Rectal smooth muscle tissue (tissue), 1 donor: ENCODE results near the gene CIAPIN1.
"Not testable (repeated sequence)": the region's sequence is repeated elsewhere in the genome, so short reads cannot be mapped to it uniquely, and the experiment has no call there.

Experiments
- H3K27ac ChIP-seq: one replicate; pipeline ENCODE4 v1.7.0; 2013; ENCODE audit warnings: low read depth, low read length, inconsistent platforms
- H3K27me3 ChIP-seq: one replicate; pipeline ENCODE4 v1.7.0; 2013; ENCODE audit warnings: low read length; ENCODE audit not compliant: control insufficient read depth, insufficient read depth
- H3K36me3 ChIP-seq: one replicate; pipeline ENCODE4 v1.7.0; 2013; ENCODE audit warnings: low read length; ENCODE audit not compliant: control insufficient read depth, insufficient read depth
- H3K4me1 ChIP-seq: one replicate; pipeline ENCODE4 v1.7.0; 2013; ENCODE audit warnings: low read length; ENCODE audit not compliant: control insufficient read depth, insufficient read depth
- H3K4me3 ChIP-seq: one replicate; pipeline ENCODE4 v1.7.0; 2013; ENCODE audit warnings: low read length
- H3K9ac ChIP-seq: one replicate; pipeline ENCODE4 v1.7.0; 2013; ENCODE audit warnings: low read length

Gene CIAPIN1

GRCh38 chr16:57445510-57445909 is 1.7 kb downstream of the CIAPIN1 start:
- Histone ChIP-seq H3K36me3 (peaks cover 8% of the 10 kb centered on the region), H3K4me1 (peaks cover 13% of the 10 kb centered on the region), H3K27ac (no peak overlapping the region), H3K9ac (no peak overlapping the region), H3K27me3 (no peaks in the 10 kb centered on the region), H3K4me3 (no peak overlapping the region)

GRCh38 chr16:57444711-57445110 is 2.5 kb downstream of the CIAPIN1 start:
- Histone ChIP-seq H3K4me3 (no peak overlapping the region), H3K27me3 (no peaks in the 10 kb centered on the region), H3K27ac (no peak overlapping the region), H3K9ac (no peak overlapping the region), H3K36me3 (peaks cover 9% of the 10 kb centered on the region), H3K4me1 (peaks cover 13% of the 10 kb centered on the region)

GRCh38 chr16:57440551-57440950 is 6.6 kb downstream of the CIAPIN1 start:
- H3K4me1 ChIP-seq, H3K9ac ChIP-seq, H3K4me3 ChIP-seq, H3K27me3 ChIP-seq, H3K27ac ChIP-seq: not testable (repeated sequence)
- H3K36me3 ChIP-seq, result peaks cover 11% of the 10 kb centered on the region

GRCh38 chr16:57439947-57440346 is 7.2 kb downstream of the CIAPIN1 start:
- not testable (repeated sequence) for H3K27ac ChIP-seq, H3K4me3 ChIP-seq, H3K4me1 ChIP-seq, H3K9ac ChIP-seq, H3K27me3 ChIP-seq
- H3K36me3 ChIP-seq, result peaks cover 11% of the 10 kb centered on the region

GRCh38 chr16:57435838-57436237 is 11.3 kb downstream of the CIAPIN1 start:
- H3K4me3 ChIP-seq, result no peak overlapping the region
- H3K27me3 ChIP-seq, result no peaks in the 10 kb centered on the region
- H3K36me3 ChIP-seq, result peaks cover 30% of the 10 kb centered on the region
- H3K4me1 ChIP-seq, result no peaks in the 10 kb centered on the region
- H3K9ac ChIP-seq, result no peak overlapping the region
- H3K27ac ChIP-seq, result no peak overlapping the region

GRCh38 chr16:57434003-57434402 is 13.2 kb downstream of the CIAPIN1 start:
- H3K36me3 ChIP-seq, result peaks cover 35% of the 10 kb centered on the region
- H3K4me3 ChIP-seq, result no peak overlapping the region
- no peaks in the 10 kb centered on the region for H3K4me1 ChIP-seq
- H3K27ac ChIP-seq, result no peak overlapping the region
- no peaks in the 10 kb centered on the region for H3K27me3 ChIP-seq
- H3K9ac ChIP-seq, result no peak overlapping the region

- peaks cover 38% of the 10 kb centered on the region for H3K36me3 ChIP-seq
- no peaks in the 10 kb centered on the region for H3K4me1 ChIP-seq
- no peak overlapping the region for H3K27ac ChIP-seq
- no peaks in the 10 kb centered on the region for H3K27me3 ChIP-seq
- no peak overlapping the region for H3K4me3 ChIP-seq
- no peak overlapping the region for H3K9ac ChIP-seq
These were observed 14.2 kb downstream of the CIAPIN1 start for GRCh38 chr16:57432989-57433388.

- no peak overlapping the region for H3K4me3 ChIP-seq
- H3K4me1 ChIP-seq, result no peaks in the 10 kb centered on the region
- H3K27ac ChIP-seq, result no peak overlapping the region
- H3K27me3 ChIP-seq, result no peaks in the 10 kb centered on the region
- H3K36me3 ChIP-seq, result peaks cover 38% of the 10 kb centered on the region
- no peak overlapping the region for H3K9ac ChIP-seq
These were observed 14.7 kb downstream of the CIAPIN1 start for GRCh38 chr16:57432505-57432904.

GRCh38 chr16:57430955-57431354 is 16.2 kb downstream of the CIAPIN1 start:
- H3K9ac ChIP-seq, result no peak overlapping the region
- peaks cover 36% of the 10 kb centered on the region for H3K36me3 ChIP-seq
- no peaks in the 10 kb centered on the region for H3K27me3 ChIP-seq
- no peak overlapping the region for H3K4me3 ChIP-seq
- H3K27ac ChIP-seq, result no peak overlapping the region
- no peaks in the 10 kb centered on the region for H3K4me1 ChIP-seq

GRCh38 chr16:57427824-57428223 is 19.4 kb downstream of the CIAPIN1 start:
- H3K9ac ChIP-seq, result no peak overlapping the region
- no peak overlapping the region for H3K27ac ChIP-seq
- peaks cover 25% of the 10 kb centered on the region for H3K36me3 ChIP-seq
- no peak overlapping the region for H3K4me3 ChIP-seq
- no peaks in the 10 kb centered on the region for H3K4me1 ChIP-seq
- no peaks in the 10 kb centered on the region for H3K27me3 ChIP-seq

- no peaks in the 10 kb centered on the region for H3K4me1 ChIP-seq
- no peak overlapping the region for H3K27ac ChIP-seq
- H3K4me3 ChIP-seq, result no peak overlapping the region
- no peak overlapping the region for H3K9ac ChIP-seq
- H3K27me3 ChIP-seq, result no peaks in the 10 kb centered on the region
- peaks cover 21% of the 10 kb centered on the region for H3K36me3 ChIP-seq
These were observed 19.9 kb downstream of the CIAPIN1 start for GRCh38 chr16:57427307-57427706.

GRCh38 chr16:57426356-57426755 is 20.8 kb downstream of the CIAPIN1 start:
- H3K27me3 ChIP-seq, result no peaks in the 10 kb centered on the region
- H3K4me3 ChIP-seq, result no peak overlapping the region
- H3K36me3 ChIP-seq, result peaks cover 20% of the 10 kb centered on the region
- H3K27ac ChIP-seq, result no peak overlapping the region
- no peaks in the 10 kb centered on the region for H3K4me1 ChIP-seq
- no peak overlapping the region for H3K9ac ChIP-seq

GRCh38 chr16:57424583-57424982 is 22.6 kb downstream of the CIAPIN1 start:
- no peak overlapping the region for H3K27ac ChIP-seq
- H3K36me3 ChIP-seq, result peaks cover 6% of the 10 kb centered on the region
- H3K9ac ChIP-seq, result no peak overlapping the region
- no peaks in the 10 kb centered on the region for H3K4me1 ChIP-seq
- no peak overlapping the region for H3K4me3 ChIP-seq
- no peaks in the 10 kb centered on the region for H3K27me3 ChIP-seq
